GM21367 (cell line): ENCODE data around the gene EDC4.
A peak's percentile ranks its signal among the peaks of the same experiment; 100 is the strongest.
"Not testable (repeated sequence)": the region's sequence is repeated elsewhere in the genome, so short reads cannot be mapped to it uniquely, and the experiment has no call there.

Experiments
- ATAC-seq: cut with Tn5 transposase; IDR thresholded peaks from one replicate; pipeline ENCODE4 v1.9.1; 2021; ENCODE audit not compliant: unreplicated experiment

The EDC4 gene

GRCh38 chr16:67893743-67894399 lies 21.0 kb downstream of the EDC4 start:
- ATAC-seq, result peak; percentile 16

- ATAC-seq, result no peak
These were observed 24.4 kb downstream of the EDC4 start for GRCh38 chr16:67897231-67897630.

- no peak for ATAC-seq
These were observed 28.9 kb downstream of the EDC4 start for GRCh38 chr16:67901734-67902133.

GRCh38 chr16:67902831-67903230 lies 30.0 kb downstream of the EDC4 start:
- ATAC-seq, result no peak

GRCh38 chr16:67907397-67908180 lies 34.7 kb downstream of the EDC4 start:
- ATAC-seq, result no peak

GRCh38 chr16:67909056-67909742 lies 36.3 kb downstream of the EDC4 start:
- ATAC-seq, result no peak

GRCh38 chr16:67910158-67910557 lies 37.3 kb downstream of the EDC4 start:
- ATAC-seq, result no peak

GRCh38 chr16:67914758-67915495 lies 42.1 kb downstream of the EDC4 start:
- ATAC-seq, result no peak

GRCh38 chr16:67915496-67915769 lies 42.6 kb downstream of the EDC4 start:
- not testable (repeated sequence) for ATAC-seq

- no peak for ATAC-seq
These were observed 43.2 kb downstream of the EDC4 start for GRCh38 chr16:67915831-67916723.

GRCh38 chr16:67917140-67917851 lies 44.4 kb downstream of the EDC4 start:
- ATAC-seq, result no peak

- ATAC-seq, result no peak
These were observed 45.0 kb downstream of the EDC4 start for GRCh38 chr16:67917852-67918236.

- ATAC-seq, result no peak
These were observed 46.9 kb downstream of the EDC4 start for GRCh38 chr16:67919622-67920221.

- ATAC-seq, result no peak
These were observed 49.4 kb downstream of the EDC4 start for GRCh38 chr16:67922221-67922620.

GRCh38 chr16:67922740-67923139 lies 49.9 kb downstream of the EDC4 start:
- ATAC-seq, result no peak

- no peak for ATAC-seq
These were observed 50.7 kb downstream of the EDC4 start for GRCh38 chr16:67923414-67924116.

GRCh38 chr16:67924140-67924906 lies 51.5 kb downstream of the EDC4 start:
- ATAC-seq, result no peak

- ATAC-seq, result no peak
These were observed 53.4 kb downstream of the EDC4 start for GRCh38 chr16:67926181-67926750.
